Measurements from ENCODE around the gene CTTN. TPM values are rescaled to one million over a fixed set of nuclear protein-coding genes. Genes with fewer than 3 reads are reported as not detected.

CTTN gene
- total RNA-seq, 1 donor from 2014 or later = 296 TPM

DNA sequence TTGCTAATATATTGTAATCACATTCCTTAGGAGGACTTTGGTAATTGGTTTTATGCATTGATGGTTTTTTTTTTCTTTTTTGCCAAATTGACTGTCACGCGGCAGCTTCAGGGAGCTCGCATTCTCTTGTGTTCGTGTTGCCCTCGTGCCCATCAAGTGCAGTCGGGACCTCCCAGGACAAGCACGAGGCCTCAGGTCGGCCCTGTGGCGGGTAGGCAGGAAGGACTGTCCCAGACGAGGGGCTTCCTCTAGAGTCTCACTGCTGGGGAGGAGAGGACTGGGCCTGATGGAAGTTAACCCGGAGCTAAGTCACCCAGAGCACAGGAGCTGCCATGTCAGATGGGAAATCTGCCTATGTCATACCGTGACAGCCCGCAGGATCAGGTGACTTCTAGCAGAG is 37.0 kb downstream of the CTTN start:
- no peak for DNase-seq
- Mint-ChIP-seq H3K27me3 (ENCODE audit: unreplicated experiment) (peaks cover 2% of the 10 kb centered on the region), H3K4me3 (ENCODE audit: unreplicated experiment) (no peak overlapping the region), H3K27ac (ENCODE audit: unreplicated experiment) (no peak overlapping the region), H3K9me3 (ENCODE audit: unreplicated experiment) (peaks cover 5% of the 10 kb centered on the region), H3K4me1 (ENCODE audit: low read depth, unreplicated experiment) (peaks cover 4% of the 10 kb centered on the region), H3K36me3 (ENCODE audit: unreplicated experiment) (no peaks in the 10 kb centered on the region)
- no peak for TF ChIP-seq CTCF (IDR thresholded peaks at IDR 0.05; ENCODE audit: partially characterized antibody, unreplicated experiment)

- H3K9me3 Mint-ChIP-seq (ENCODE audit: unreplicated experiment) = peaks cover 3% of the 10 kb centered on the region
- no peaks in the 10 kb centered on the region for H3K36me3 Mint-ChIP-seq (ENCODE audit: unreplicated experiment)
- DNase-seq = no peak
- peaks cover 4% of the 10 kb centered on the region for H3K4me1 Mint-ChIP-seq (ENCODE audit: low read depth, unreplicated experiment)
- peak overlapping the region; percentile 68 for H3K27ac Mint-ChIP-seq (ENCODE audit: unreplicated experiment)
- no peak for TF ChIP-seq CTCF (IDR thresholded peaks at IDR 0.05; ENCODE audit: partially characterized antibody, unreplicated experiment)
- no peak overlapping the region for H3K4me3 Mint-ChIP-seq (ENCODE audit: unreplicated experiment)
- peaks cover 1% of the 10 kb centered on the region for H3K27me3 Mint-ChIP-seq (ENCODE audit: unreplicated experiment)
Observed at GRCh38 chr11:70435765-70436500, 37.6 kb downstream of the CTTN start.

- H3K9me3 Mint-ChIP-seq (ENCODE audit: unreplicated experiment) = peaks cover 3% of the 10 kb centered on the region
- H3K4me1 Mint-ChIP-seq (ENCODE audit: low read depth, unreplicated experiment) = peaks cover 4% of the 10 kb centered on the region
- TF ChIP-seq CTCF (IDR thresholded peaks at IDR 0.05; ENCODE audit: partially characterized antibody, unreplicated experiment) = no peak
- no peak overlapping the region for H3K4me3 Mint-ChIP-seq (ENCODE audit: unreplicated experiment)
- H3K27ac Mint-ChIP-seq (ENCODE audit: unreplicated experiment) = no peak overlapping the region
- no peak for DNase-seq
- no peaks in the 10 kb centered on the region for H3K36me3 Mint-ChIP-seq (ENCODE audit: unreplicated experiment)
- no peaks in the 10 kb centered on the region for H3K27me3 Mint-ChIP-seq (ENCODE audit: unreplicated experiment)
Observed at GRCh38 chr11:70436501-70436860, 38.2 kb downstream of the CTTN start.

DNA sequence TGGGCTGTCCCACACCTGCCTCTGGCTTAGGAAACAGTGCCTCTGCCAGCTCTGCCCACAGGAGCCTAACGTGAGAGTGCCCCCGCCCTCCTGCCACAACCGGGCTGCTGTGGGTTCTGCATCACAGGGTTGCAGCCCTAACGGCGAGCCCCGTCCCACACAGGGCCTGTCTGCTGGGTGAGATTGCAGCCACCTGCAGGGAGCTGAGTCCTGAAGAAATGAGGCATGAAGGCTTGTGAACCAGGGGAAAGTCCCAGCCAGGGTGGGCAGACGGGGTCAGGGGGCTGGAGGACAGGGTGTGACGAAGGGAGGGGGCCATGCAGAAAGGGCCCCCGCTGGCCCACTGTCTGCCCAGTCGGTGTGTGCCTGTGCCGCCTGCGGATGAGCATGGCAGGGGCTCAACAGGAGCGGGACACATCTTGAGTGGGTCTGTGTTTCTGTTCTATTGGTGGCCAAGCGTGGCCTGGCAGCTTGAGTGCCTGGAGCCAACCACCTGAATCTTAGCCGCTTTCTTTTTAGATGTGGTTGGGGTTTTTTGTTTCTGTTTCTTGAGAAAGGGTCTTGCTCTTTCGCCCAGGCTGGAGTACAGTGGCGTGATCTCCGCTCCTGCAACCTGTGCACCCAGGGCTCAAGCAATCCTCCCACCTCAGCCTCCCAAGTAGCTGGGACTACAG is 38.9 kb downstream of the CTTN start:
- no peak overlapping the region for H3K27ac Mint-ChIP-seq (ENCODE audit: unreplicated experiment)
- no peak for TF ChIP-seq CTCF (IDR thresholded peaks at IDR 0.05; ENCODE audit: partially characterized antibody, unreplicated experiment)
- H3K36me3 Mint-ChIP-seq (ENCODE audit: unreplicated experiment) = no peaks in the 10 kb centered on the region
- no peak overlapping the region for H3K4me3 Mint-ChIP-seq (ENCODE audit: unreplicated experiment)
- H3K4me1 Mint-ChIP-seq (ENCODE audit: low read depth, unreplicated experiment) = peaks cover 2% of the 10 kb centered on the region
- no peak for DNase-seq
- H3K27me3 Mint-ChIP-seq (ENCODE audit: unreplicated experiment) = no peaks in the 10 kb centered on the region
- H3K9me3 Mint-ChIP-seq (ENCODE audit: unreplicated experiment) = peaks cover 3% of the 10 kb centered on the region

DNA sequence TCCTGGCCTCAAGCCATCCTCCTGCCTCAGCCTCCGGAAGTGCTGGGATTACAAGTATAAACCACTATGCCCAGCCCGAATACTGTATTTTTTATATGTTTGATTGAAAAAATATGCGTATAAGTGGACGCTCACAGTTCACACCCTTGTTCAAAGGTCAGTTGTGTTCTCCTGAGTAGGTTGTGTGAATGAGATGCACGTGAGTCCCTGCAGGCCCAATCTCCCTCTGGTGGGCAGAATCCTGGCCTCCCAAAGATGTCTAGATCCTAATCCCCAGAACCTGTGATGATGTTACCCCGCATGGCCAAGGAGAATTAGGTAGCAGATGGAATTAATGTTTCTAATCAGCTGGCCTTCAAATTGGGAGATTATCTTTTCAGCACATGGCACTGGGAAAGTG is 41.9 kb downstream of the CTTN start:
- H3K4me1 Mint-ChIP-seq (ENCODE audit: low read depth, unreplicated experiment) = peaks cover 4% of the 10 kb centered on the region
- H3K27ac Mint-ChIP-seq (ENCODE audit: unreplicated experiment) = no peak overlapping the region
- no peak for TF ChIP-seq CTCF (IDR thresholded peaks at IDR 0.05; ENCODE audit: partially characterized antibody, unreplicated experiment)
- H3K27me3 Mint-ChIP-seq (ENCODE audit: unreplicated experiment) = peaks cover 2% of the 10 kb centered on the region
- no peaks in the 10 kb centered on the region for H3K36me3 Mint-ChIP-seq (ENCODE audit: unreplicated experiment)
- H3K4me3 Mint-ChIP-seq (ENCODE audit: unreplicated experiment) = no peak overlapping the region
- H3K9me3 Mint-ChIP-seq (ENCODE audit: unreplicated experiment) = peaks cover under 1% of the 10 kb centered on the region
- DNase-seq = no peak

Measured in glutamatergic neuron (in vitro differentiated cells).